Omental fat pad (tissue), 4 donors: ENCODE results near the gene PRSS3. TPM values are rescaled to one million over a fixed set of nuclear protein-coding genes. Genes with fewer than 3 reads are reported as not detected.

Source experiments
- ATAC-seq: fragments of 150-250 bp; one replicate; pipeline ENCODE4 v1.9.1; 2016; ENCODE audit warnings: mild to moderate bottlenecking, moderate library complexity; ENCODE audit not compliant: low FRiP score
- DNase-seq: peaks from one replicate; pipeline ENCODE4 v3.0.0-alpha.2; 2019; ENCODE audit warnings: low spot score
- CTCF ChIP-seq, 3 donors: fragments of 450-650 bp; IDR thresholded peaks; one replicate each; pipeline ENCODE4 v1.5.1; 2016 to 2017; ENCODE audit warnings: antibody characterized with exemption in 3 of 3, mild to moderate bottlenecking in 3 of 3, moderate library complexity in 2 of 3
- total RNA-seq, 4 donors: library from RNA; depleted of rRNA; stranded (reverse); fragments of >200 nt; gene quantifications; one replicate each; pipeline ENCODE4 v1.1.0, GENCODE V29; 2016

The PRSS3 gene
- total RNA-seq, 4 donors from 2014 or later: not detected

- ATAC-seq (no peak), DNase-seq (no peak)
- no peak for TF ChIP-seq CTCF (IDR thresholded peaks at IDR 0.05)
These were observed 14.1 kb downstream of the PRSS3 start for GRCh38 chr9:33809506-33809905.

DNA sequence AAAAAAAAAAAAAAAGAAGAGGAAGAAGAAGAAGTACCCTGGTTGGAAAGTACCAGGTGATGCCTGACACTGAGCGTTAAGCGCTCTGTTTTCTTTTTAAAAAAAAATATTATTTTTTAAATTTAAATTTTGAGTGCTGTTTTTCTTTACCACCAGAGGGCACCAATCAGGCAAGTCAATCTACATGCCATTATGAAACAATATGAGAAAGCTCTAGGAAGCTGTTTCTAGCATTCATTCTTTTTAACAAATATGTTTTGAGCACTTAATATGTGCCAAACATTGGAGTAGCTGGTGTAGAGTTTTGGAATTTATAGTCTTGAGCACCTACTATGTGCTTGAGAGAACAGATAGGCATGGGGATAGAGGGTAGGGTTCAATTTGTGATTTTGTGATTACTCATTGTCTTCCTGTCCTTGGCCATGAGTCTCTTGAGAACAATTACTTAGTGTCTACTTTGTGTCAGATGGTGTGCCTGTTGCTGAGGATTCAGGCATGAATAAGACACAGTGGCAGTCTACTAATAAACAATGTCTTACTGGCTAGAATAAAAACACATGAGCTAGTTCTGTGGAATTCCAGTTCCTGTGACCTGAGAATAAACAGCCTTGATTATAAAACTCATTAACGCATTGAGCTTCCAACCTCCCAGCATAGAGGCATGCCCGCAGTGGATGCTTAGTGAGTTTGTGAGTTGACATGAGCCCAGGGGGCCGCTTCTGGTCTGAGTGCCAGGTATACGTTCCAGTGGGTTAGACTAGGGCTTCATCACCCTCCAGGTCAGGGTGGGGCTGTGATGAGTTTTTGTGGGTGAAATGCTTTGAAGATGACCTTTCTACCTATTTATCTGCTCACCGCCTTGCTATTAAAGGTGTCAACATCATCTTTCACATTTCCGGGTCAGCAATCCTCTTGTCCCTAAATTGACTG is 18.6 kb downstream of the PRSS3 start:
- no peak for TF ChIP-seq CTCF (IDR thresholded peaks at IDR 0.05)
- no peak for DNase-seq
- ATAC-seq: no peak

DNA sequence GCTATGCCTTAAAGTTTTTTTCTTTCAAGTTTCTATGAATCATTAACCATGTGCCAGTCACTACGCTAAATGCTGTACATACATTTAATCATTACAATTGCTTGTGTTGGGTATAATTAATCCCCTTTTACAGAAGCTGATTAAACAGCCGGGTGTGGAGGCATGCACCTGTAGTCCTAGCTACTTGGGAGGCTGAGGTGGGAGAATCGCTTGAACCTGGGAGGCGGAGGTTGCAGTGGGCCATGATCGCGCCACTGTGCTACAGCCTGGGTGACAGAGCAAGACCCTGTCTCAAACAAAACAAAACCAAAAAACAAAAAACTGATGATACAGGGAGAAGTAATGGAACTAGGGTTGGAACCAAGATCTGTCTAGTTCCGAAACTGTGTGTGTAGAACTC is 20.4 kb downstream of the PRSS3 start:
- DNase-seq: no peak
- no peak for ATAC-seq
- no peak for TF ChIP-seq CTCF (IDR thresholded peaks at IDR 0.05)

DNA sequence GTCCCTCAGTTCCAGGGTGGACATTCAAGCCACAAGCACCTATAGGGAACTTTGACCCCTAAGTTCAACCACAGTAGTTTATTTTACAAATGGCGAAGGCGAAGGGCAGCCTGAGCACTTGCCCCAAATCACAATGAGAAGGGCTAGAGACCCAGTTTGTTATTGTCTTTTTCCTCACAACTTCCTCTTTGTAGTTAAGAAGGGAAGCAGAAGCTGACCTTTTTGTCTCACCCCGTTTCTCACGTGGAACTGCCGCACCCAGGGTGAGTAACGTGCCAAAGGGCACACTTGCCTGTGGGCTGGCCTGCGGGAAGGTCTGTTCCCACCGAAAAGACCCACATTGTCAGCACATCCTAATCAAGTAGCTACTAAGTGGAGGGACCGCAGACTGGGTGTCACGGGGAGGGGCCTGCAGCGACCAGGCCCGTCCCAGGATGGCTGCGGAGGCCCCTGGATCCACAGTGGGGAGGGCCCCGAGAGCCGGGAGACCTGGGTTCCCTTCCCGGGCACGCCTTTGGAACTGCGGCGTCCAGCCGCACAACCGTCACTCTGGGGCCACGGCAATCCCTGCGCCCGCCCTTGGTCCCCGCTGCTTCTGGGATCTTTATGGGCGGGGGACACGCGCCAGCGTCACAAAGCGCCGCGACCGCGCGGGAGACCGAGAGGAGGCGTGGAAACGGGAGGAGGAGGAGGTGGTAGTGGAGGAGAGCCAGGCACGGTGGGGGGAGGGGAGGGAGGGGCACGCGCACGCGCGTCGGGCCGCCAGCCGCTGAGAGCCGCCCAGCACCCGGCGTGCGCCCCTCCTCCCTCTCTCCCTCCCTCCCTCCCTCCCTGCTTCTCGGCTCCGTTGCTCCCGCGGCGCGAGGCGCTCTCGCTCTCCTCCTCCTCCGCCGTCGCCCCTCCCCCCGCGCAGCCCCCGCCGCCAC is 21.2 kb downstream of the PRSS3 start, which contains the start of gene UBE2R2:
TSS of gene UBE2R2 (plus strand) at position 834 of the 926 bp plus-strand sequence. CDS start 598 bp downstream, outside the sequence.
- DNase-seq: peak; percentile 73
- peak; percentile 86 for ATAC-seq
- TF ChIP-seq CTCF (IDR thresholded peaks at IDR 0.05): no peak

DNA sequence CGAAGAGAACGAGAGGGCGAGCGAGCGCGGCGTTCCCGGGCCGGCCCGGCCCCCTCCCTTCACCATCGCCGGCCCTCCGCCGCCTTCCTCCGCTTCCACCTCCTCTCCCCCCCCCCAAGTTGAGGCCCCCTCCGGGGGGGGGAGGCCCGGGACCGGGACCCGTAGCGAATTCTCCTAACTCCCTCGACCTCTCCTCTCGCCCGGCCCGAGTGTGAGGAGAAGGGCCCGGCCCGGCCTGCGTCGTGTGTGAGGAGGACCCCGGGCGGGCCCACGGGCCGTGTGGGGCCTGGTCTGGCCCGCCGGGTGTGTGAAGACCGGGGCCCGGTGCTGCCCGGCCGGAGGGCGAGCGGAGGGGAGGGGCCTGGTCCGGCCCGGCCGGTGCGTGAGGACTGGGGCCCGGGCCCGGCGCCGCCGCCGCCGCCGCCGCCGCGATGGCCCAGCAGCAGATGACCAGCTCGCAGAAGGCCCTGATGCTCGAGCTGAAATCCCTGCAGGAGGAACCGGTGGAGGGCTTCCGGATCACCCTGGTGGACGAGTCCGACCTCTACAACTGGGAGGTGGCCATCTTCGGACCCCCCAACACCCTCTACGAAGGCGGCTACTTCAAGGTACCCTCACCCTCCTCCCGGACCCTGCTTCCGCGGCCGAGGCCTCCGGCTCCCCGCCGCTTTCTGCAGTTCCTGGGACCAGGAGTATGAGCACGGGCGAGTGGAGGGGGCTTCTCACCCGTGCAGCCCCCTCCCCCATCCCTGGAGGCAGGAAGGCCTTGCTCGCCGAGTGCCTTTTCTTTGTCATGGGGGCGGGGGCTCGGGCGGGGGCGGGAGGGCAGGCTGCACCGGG is 22.2 kb downstream of the PRSS3 start:
- TF ChIP-seq CTCF (IDR thresholded peaks at IDR 0.05): no peak
- ATAC-seq (peak; percentile 30), DNase-seq (no peak)

DNA sequence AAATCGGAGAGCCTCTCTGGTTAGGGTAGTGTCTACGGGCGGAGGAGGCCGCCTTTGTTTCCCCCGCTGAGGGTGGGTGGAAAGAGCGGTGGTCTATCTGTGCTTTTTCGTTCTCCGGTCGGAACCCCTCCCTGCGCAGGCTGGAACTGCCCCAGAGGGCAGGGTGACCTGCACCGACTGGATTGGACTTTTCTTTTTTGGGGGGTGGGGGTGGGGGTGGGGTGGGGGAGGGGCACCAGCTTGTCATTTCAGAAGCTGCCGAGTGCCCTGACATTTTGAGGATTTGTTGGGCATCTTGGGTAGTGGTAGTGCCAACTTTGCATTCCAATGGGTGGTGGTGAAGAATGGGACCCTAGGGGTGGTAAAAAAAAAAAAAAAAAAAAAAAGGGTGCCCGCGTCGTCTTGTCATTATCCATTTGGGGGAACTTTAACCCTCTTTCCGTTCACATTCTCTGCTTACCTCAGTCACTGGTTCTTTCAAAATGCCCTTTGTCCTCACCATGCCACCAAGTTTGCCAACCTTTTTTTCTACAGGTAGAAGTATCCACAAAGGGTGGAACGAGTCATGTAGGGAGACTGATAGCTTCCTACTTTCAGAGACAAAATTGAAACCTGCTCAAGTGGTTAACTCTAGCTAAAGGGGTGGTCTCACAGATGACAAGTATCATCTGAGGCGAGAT is 22.9 kb downstream of the PRSS3 start:
- no peak for DNase-seq
- no peak for ATAC-seq
- TF ChIP-seq CTCF (IDR thresholded peaks at IDR 0.05): no peak
